K562 (cell line): ENCODE data around the gene RAPSN. TPM values are rescaled to one million over a fixed set of nuclear protein-coding genes. Genes with fewer than 3 reads are reported as not detected.

Source experiments
- ATAC-seq: fragments of 200-7000 bp; cut with Tn5 transposase; 3 replicates; pipeline ENCODE4 v1.9.1; 2020; ENCODE audit warnings: moderate library complexity
- BruUV-seq: library from RNA; stranded (reverse); fragments of 400-500 nt; replicated peaks from 2 replicates; lab custom pipeline; 2021; lab: Mats Ljungman, UMichigan
- CTCF ChIA-PET: fragments of 300-600 bp; formaldehyde crosslinking; extraction: SDS; loops from one replicate; lab custom pipeline; 2021; ENCODE audit warnings: low intra/inter-chr PET ratio; lab: Yijun Ruan, JAX
- POLR2A ChIA-PET: fragments of 300-600, 350-650 bp; sonication (Branson Sonifier 250); formaldehyde crosslinking; extraction: SDS; loops from one replicate; lab custom pipeline; 2021; ENCODE audit warnings: antibody characterized with exemption, inconsistent platforms; lab: Yijun Ruan, JAX
- DNase-seq, 4 experiments: peaks; one replicate each; pipeline versions ENCODE4 v3.0.0 to v3.0.0-alpha.2; 2011 to 2018; ENCODE audit warnings: low spot score in 3 of 4, mixed read lengths in 3 of 4; ENCODE audit errors: extremely low read depth in 1 of 4
- FAIRE-seq: peaks from 2 replicates; lab custom pipeline; 2011; peaks lifted over from hg19 to GRCh38; lab: Jason Lieb, UNC
- H2AFZ ChIP-seq: 2 replicates; pipeline ENCODE4 v1.6.0; 2011; ENCODE audit warnings: low read depth, low read length, control low read depth, inconsistent platforms
- H3K27ac ChIP-seq: fragments of 200-600 bp; 3 replicates; pipeline ENCODE4 v1.8.0; 2011; ENCODE audit warnings: low read depth, mild to moderate bottlenecking, control low read depth, inconsistent platforms, low read length, moderate library complexity, mixed read lengths; ENCODE audit errors: extremely low read depth
- H3K27me3 ChIP-seq, 2 experiments: fragments of 300-600 bp in 1 of 2; 2 replicates in 1 of 2; 3 replicates in 1 of 2; pipeline versions ENCODE4 v1.6.0 to v1.8.0; 2011; ENCODE audit warnings: inconsistent platforms in 2 of 2, low read length in 2 of 2, mild to moderate bottlenecking in 1 of 2, mixed read lengths in 1 of 2, moderate library complexity in 1 of 2; ENCODE audit not compliant: control insufficient read depth in 2 of 2, insufficient read depth in 2 of 2
- H3K36me3 ChIP-seq: fragments of 300-600 bp; 3 replicates; pipeline ENCODE4 v1.8.0; 2011; ENCODE audit warnings: mild to moderate bottlenecking, low read length, inconsistent platforms; ENCODE audit not compliant: control insufficient read depth, insufficient read depth
- H3K4me1 ChIP-seq, 2 experiments: fragments of 200-600 bp in 1 of 2; replicated peaks in 1 of 2; 2 replicates in 1 of 2; 3 replicates in 1 of 2; pipeline versions ENCODE4 v1.5.1 to v1.8.0; 2011; ENCODE audit warnings: inconsistent platforms in 2 of 2, low read length in 2 of 2, mild to moderate bottlenecking in 1 of 2, mixed read lengths in 1 of 2, moderate library complexity in 1 of 2; ENCODE audit not compliant: control insufficient read depth in 2 of 2, insufficient read depth in 2 of 2
- H3K4me2 ChIP-seq: 2 replicates; pipeline ENCODE4 v1.6.1; 2011; ENCODE audit warnings: low read length, control low read depth, inconsistent platforms, mixed read lengths; ENCODE audit not compliant: insufficient read depth
- H3K4me3 ChIP-seq: fragments of 200-600 bp; sonication (generic), shearing (Covaris generic); 2 replicates; pipeline ENCODE4 v1.5.1; 2016; ENCODE audit warnings: control low read depth, inconsistent platforms
- H3K79me2 ChIP-seq: fragments of 200-600 bp; 3 replicates; pipeline ENCODE4 v1.8.0; 2011; ENCODE audit warnings: low read length, inconsistent platforms; ENCODE audit not compliant: control insufficient read depth, insufficient read depth
- H3K9ac ChIP-seq, 2 experiments: 2 replicates each; pipeline versions ENCODE4 v1.6.0 to v1.6.1; 2011; ENCODE audit warnings: low read depth in 2 of 2, low read length in 2 of 2, control low read depth in 1 of 2, inconsistent platforms in 1 of 2, mild to moderate bottlenecking in 1 of 2, mixed read lengths in 1 of 2; ENCODE audit not compliant: insufficient read depth in 1 of 2
- H3K9me1 ChIP-seq: one replicate; pipeline ENCODE4 v1.6.0; 2011; ENCODE audit warnings: inconsistent platforms, mild to moderate bottlenecking, low read length, moderate library complexity; ENCODE audit not compliant: control insufficient read depth, insufficient read depth
- H3K9me3 ChIP-seq: replicated peaks from 2 replicates; pipeline ENCODE4 v1.5.1; 2011; ENCODE audit warnings: low read depth, low read length, inconsistent platforms; ENCODE audit not compliant: control insufficient read depth, insufficient read depth
- H4K20me1 ChIP-seq: replicated peaks from 2 replicates; pipeline ENCODE4 v1.6.1; 2011; ENCODE audit warnings: low read length, inconsistent platforms, mixed read lengths; ENCODE audit not compliant: control insufficient read depth, insufficient read depth
- BRF1 ChIP-seq: IDR thresholded peaks from 3 replicates; pipeline ENCODE4 v1.6.1; 2011; ENCODE audit warnings: borderline replicate concordance, mild to moderate bottlenecking; ENCODE audit not compliant: insufficient read length; ENCODE audit errors: extremely low read depth
- CBX8 ChIP-seq: fragments of 200-600 bp; sonication (generic); IDR thresholded peaks from 2 replicates; pipeline ENCODE4 v1.6.1; 2012; ENCODE audit warnings: borderline replicate concordance, mixed run types, low read depth, mild to moderate bottlenecking, moderate library complexity, mixed read lengths, low read length, control low read depth, inconsistent platforms; ENCODE audit not compliant: poor library complexity, severe bottlenecking; ENCODE audit errors: extremely low read depth
- MCM5 ChIP-seq: fragments of 450-650 bp; IDR thresholded peaks from 2 replicates; pipeline ENCODE4 v1.6.1; 2016; ENCODE audit warnings: low read depth
- MEIS2 ChIP-seq: fragments of 450-650 bp; IDR thresholded peaks from 2 replicates; pipeline ENCODE4 v1.6.1; 2014; ENCODE audit warnings: mild to moderate bottlenecking; ENCODE audit not compliant: partially characterized antibody
- SIN3A ChIP-seq, 2 experiments: fragments of 150-350 bp in 1 of 2; IDR thresholded peaks; 2 replicates each; pipeline ENCODE4 v1.6.1; 2011 to 2016; ENCODE audit warnings: borderline replicate concordance in 2 of 2, low read depth in 2 of 2, low read length in 2 of 2, mild to moderate bottlenecking in 2 of 2, moderate library complexity in 2 of 2; ENCODE audit not compliant: control insufficient read depth in 1 of 2
- SOX6 ChIP-seq: fragments of 450-650 bp; IDR thresholded peaks from 2 replicates; pipeline ENCODE4 v1.6.1; 2014; ENCODE audit warnings: mild to moderate bottlenecking
- SRSF7 ChIP-seq: fragments of 200-400 bp; formaldehyde crosslinking; optimal IDR thresholded peaks from 2 replicates; pipeline ENCODE3; 2017; ENCODE audit warnings: mild to moderate bottlenecking, low read depth, low read length
- ZEB2 ChIP-seq: fragments of 450-650 bp; IDR thresholded peaks from 2 replicates; pipeline ENCODE4 v1.6.1; 2016
- ZFP1 ChIP-seq: fragments of 450-650 bp; formaldehyde crosslinking; IDR thresholded peaks from 2 replicates; pipeline ENCODE4 v1.4.0; 2020; ENCODE audit warnings: mild to moderate bottlenecking, mixed read lengths
- ZNF695 ChIP-seq: fragments of 450-650 bp; formaldehyde crosslinking; IDR thresholded peaks from 2 replicates; pipeline ENCODE4 v1.4.0; 2020; ENCODE audit warnings: mild to moderate bottlenecking, moderate library complexity
- ZNF780A ChIP-seq: fragments of 250-450 bp; sonication (Bioruptor Pico); IDR thresholded peaks from 2 replicates; pipeline ENCODE4 v1.5.0; 2021; ENCODE audit warnings: mild to moderate bottlenecking
- WGBS: fragments of 100-300 bp; shearing (Covaris generic); methylation state at CpG from one replicate; pipeline ENCODE4 v1.1.6; 2016; ENCODE audit warnings: low coverage, mixed read lengths; ENCODE audit not compliant: insufficient coverage; ENCODE audit errors: missing lambda C conversion rate; 5-methylcytosine and 5-hydroxymethylcytosine counted together
- in situ Hi-C: fragments of 300-500 bp; cut with MboI; formaldehyde crosslinking; loops from 4 replicates; pipeline ENCODE4 v1.15.0; 2018; ENCODE audit warnings: inconsistent platforms, mixed read lengths
- intact Hi-C: fragments of 100-400 bp; cut with micrococcal nuclease; formaldehyde crosslinking; loops from 2 replicates; pipeline ENCODE4 v1.14.2; 2022
- polyA plus RNA-seq, 8 experiments: library from polyadenylated mRNA; depleted of rRNA in 4 of 8; stranded (reverse) in 5 of 8; unstranded in 3 of 8; fragments of >200 nt; fragmentation: Nextera tagmentation in 2 of 8; fragmentation: Illumina TruSeq in 1 of 8; extraction: Ambion mirVana in 2 of 8; extraction: Trizol in 1 of 8; gene quantifications; 2 replicates each; pipeline versions ENCODE4 v1.2.1 to v1.2.3, GENCODE V29; 2011 to 2014; ENCODE audit warnings: inconsistent platforms in 1 of 8, missing spikeins in 1 of 8
- total RNA-seq, 7 experiments: library from RNA; depleted of rRNA in 6 of 7; stranded (reverse); fragments of >200 nt in 6 of 7; fragmentation: Illumina TruSeq in 2 of 7; extraction: Trizol in 2 of 7; gene quantifications; 2 replicates each; pipeline versions ENCODE4 v1.2.1 to v1.2.3, GENCODE V29; 2011 to 2021; ENCODE audit warnings: low replicate concordance in 1 of 7
- TF ChIP-seq, protein P1 (sequence below): IDR thresholded peaks from 3 replicates; pipeline ENCODE4 v1.6.1; 2011; ENCODE audit warnings: borderline replicate concordance, mild to moderate bottlenecking, moderate library complexity; ENCODE audit not compliant: insufficient read length; ENCODE audit errors: extremely low read depth
- TF ChIP-seq, protein P2 (sequence below): fragments of 450-650 bp; IDR thresholded peaks from 2 replicates; pipeline ENCODE4 v1.6.1; 2016; ENCODE audit warnings: low read depth, mild to moderate bottlenecking, moderate library complexity
- TF ChIP-seq, protein P3 (sequence below): sonication (generic); formaldehyde crosslinking; IDR thresholded peaks from 2 replicates; pipeline ENCODE4 v1.8.1; 2023; ENCODE audit warnings: missing genetic modification reagents, mild to moderate bottlenecking, borderline replicate concordance

RAPSN gene
- total and polyA plus RNA-seq, 9 of the 15 experiments (the other 6 are each of a cell fraction or from before 2014, with no cell fraction given) = 0.06 to 0.11 TPM; not detected in 7

DNA sequence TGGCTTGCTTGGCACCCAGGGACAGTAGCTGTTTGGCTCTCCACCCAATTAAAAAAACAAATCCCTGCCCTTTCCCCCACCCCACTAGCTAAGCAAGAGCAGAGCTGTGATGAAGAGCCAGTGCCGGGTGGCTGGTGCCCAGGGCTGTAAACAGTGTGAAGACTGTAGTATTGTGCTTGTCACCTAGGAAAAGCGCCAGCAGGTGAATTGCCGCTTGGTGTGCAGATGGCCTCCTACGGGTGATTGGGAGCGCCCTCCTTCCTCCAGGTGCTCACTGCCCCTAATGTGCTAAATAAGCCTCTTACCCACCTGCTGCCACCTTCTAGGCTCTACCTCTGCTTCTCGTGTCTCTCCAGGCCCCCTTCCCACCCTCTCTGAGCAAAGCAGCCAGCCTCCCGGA is 18.4 kb upstream of the RAPSN start:
- POLR2A ChIA-PET = interaction anchor here (0.6 to 1.2 kb wide), 2 partner anchors 57 to 155 kb away, joined by 3 read pairs; no protein-coding TSS in a partner anchor
- Histone ChIP-seq H3K4me2 (no peak overlapping the region), H3K9me1 (no peaks in the 10 kb centered on the region), H3K4me3 (no peak overlapping the region), H2AFZ (no peak overlapping the region), H3K79me2 (peaks cover 4% of the 10 kb centered on the region; the same call in 1 of the 3 replicates), H3K27ac (no peak overlapping the region), H3K9me3 (no peaks in the 10 kb centered on the region), H4K20me1 (peaks cover 16% of the 10 kb centered on the region; the same call in 1 of the 2 replicates), H3K27me3 (no peaks in the 10 kb centered on the region), H3K4me1 (no peaks in the 10 kb centered on the region), H3K9ac (0 out of 4 replicates have a peak overlapping the region, but pooled peaks of 1 of the 2 experiments have one; percentile 51), H3K36me3 (peaks cover 81% of the 10 kb centered on the region)
- DNase-seq (no peak), FAIRE-seq (no peak), ATAC-seq (no peak)
- 96% methylated on average over 7 of the region's 7 CpGs for WGBS
- CTCF ChIA-PET = no interaction called here
- intact Hi-C loops = no loop called here
- TSS peak; percentile 25 for BruUV-seq
- in situ Hi-C loops = no loop called here
- no peak for TF ChIP-seq MEIS2
- no peak for TF ChIP-seq SRSF7
- no peak for TF ChIP-seq SIN3A (IDR thresholded peaks at IDR 0.05; ENCODE audit: borderline replicate concordance in 2 of 2, control insufficient read depth in 1 of 2, low read depth in 2 of 2, low read length in 2 of 2)
- no peak for TF ChIP-seq ZNF695 (CRISPR knock-in tag)
- TF ChIP-seq ZEB2 = no peak
- TF ChIP-seq ZNF780A (CRISPR knock-in tag) = no peak
- TF ChIP-seq SOX6 = no peak
- no peak for TF ChIP-seq BRF1
- TF ChIP-seq ZFP1 (CRISPR knock-in tag) = no peak
- TF ChIP-seq, protein P1, sequence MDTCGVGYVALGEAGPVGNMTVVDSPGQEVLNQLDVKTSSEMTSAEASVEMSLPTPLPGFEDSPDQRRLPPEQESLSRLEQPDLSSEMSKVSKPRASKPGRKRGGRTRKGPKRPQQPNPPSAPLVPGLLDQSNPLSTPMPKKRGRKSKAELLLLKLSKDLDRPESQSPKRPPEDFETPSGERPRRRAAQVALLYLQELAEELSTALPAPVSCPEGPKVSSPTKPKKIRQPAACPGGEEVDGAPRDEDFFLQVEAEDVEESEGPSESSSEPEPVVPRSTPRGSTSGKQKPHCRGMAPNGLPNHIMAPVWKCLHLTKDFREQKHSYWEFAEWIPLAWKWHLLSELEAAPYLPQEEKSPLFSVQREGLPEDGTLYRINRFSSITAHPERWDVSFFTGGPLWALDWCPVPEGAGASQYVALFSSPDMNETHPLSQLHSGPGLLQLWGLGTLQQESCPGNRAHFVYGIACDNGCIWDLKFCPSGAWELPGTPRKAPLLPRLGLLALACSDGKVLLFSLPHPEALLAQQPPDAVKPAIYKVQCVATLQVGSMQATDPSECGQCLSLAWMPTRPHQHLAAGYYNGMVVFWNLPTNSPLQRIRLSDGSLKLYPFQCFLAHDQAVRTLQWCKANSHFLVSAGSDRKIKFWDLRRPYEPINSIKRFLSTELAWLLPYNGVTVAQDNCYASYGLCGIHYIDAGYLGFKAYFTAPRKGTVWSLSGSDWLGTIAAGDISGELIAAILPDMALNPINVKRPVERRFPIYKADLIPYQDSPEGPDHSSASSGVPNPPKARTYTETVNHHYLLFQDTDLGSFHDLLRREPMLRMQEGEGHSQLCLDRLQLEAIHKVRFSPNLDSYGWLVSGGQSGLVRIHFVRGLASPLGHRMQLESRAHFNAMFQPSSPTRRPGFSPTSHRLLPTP = no peak
- TF ChIP-seq CBX8 = no peak
- no peak for TF ChIP-seq MCM5
- TF ChIP-seq, protein P2, sequence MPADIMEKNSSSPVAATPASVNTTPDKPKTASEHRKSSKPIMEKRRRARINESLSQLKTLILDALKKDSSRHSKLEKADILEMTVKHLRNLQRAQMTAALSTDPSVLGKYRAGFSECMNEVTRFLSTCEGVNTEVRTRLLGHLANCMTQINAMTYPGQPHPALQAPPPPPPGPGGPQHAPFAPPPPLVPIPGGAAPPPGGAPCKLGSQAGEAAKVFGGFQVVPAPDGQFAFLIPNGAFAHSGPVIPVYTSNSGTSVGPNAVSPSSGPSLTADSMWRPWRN = no peak
- TF ChIP-seq, protein P3, sequence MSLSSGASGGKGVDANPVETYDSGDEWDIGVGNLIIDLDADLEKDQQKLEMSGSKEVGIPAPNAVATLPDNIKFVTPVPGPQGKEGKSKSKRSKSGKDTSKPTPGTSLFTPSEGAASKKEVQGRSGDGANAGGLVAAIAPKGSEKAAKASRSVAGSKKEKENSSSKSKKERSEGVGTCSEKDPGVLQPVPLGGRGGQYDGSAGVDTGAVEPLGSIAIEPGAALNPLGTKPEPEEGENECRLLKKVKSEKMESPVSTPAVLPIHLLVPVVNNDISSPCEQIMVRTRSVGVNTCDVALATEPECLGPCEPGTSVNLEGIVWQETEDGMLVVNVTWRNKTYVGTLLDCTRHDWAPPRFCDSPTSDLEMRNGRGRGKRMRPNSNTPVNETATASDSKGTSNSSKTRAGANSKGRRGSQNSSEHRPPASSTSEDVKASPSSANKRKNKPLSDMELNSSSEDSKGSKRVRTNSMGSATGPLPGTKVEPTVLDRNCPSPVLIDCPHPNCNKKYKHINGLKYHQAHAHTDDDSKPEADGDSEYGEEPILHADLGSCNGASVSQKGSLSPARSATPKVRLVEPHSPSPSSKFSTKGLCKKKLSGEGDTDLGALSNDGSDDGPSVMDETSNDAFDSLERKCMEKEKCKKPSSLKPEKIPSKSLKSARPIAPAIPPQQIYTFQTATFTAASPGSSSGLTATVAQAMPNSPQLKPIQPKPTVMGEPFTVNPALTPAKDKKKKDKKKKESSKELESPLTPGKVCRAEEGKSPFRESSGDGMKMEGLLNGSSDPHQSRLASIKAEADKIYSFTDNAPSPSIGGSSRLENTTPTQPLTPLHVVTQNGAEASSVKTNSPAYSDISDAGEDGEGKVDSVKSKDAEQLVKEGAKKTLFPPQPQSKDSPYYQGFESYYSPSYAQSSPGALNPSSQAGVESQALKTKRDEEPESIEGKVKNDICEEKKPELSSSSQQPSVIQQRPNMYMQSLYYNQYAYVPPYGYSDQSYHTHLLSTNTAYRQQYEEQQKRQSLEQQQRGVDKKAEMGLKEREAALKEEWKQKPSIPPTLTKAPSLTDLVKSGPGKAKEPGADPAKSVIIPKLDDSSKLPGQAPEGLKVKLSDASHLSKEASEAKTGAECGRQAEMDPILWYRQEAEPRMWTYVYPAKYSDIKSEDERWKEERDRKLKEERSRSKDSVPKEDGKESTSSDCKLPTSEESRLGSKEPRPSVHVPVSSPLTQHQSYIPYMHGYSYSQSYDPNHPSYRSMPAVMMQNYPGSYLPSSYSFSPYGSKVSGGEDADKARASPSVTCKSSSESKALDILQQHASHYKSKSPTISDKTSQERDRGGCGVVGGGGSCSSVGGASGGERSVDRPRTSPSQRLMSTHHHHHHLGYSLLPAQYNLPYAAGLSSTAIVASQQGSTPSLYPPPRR (CRISPR knock-in tag) = no peak
